DMS153 (cell line): ENCODE results near the gene DENND5B.
"Not testable (repeated sequence)": the region's sequence is repeated elsewhere in the genome, so short reads cannot be mapped to it uniquely, and the experiment has no call there.

Experiments used
- DNase-seq: peaks from one replicate; lab custom pipeline; 2025; lab: John Stamatoyannopoulos, UW

DENND5B gene

GRCh38 chr12:31506515-31507306 is 84.2 kb downstream of the DENND5B start:
- no peak for DNase-seq

- no peak for DNase-seq
Measured at GRCh38 chr12:31504625-31505222, 86.2 kb downstream of the DENND5B start.

- not testable (repeated sequence) for DNase-seq
Measured at GRCh38 chr12:31501014-31501413, 89.9 kb downstream of the DENND5B start.

GRCh38 chr12:31499567-31499966 is 91.4 kb downstream of the DENND5B start:
- DNase-seq, result no peak

GRCh38 chr12:31498424-31498823 is 92.5 kb downstream of the DENND5B start:
- DNase-seq, result no peak

- no peak for DNase-seq
Measured at GRCh38 chr12:31496257-31496656, 94.7 kb downstream of the DENND5B start.

GRCh38 chr12:31494455-31494854 is 96.5 kb downstream of the DENND5B start:
- no peak for DNase-seq

- no peak for DNase-seq
Measured at GRCh38 chr12:31492599-31493196, 98.2 kb downstream of the DENND5B start.

- no peak for DNase-seq
Measured at GRCh38 chr12:31491841-31492598, 98.9 kb downstream of the DENND5B start.

GRCh38 chr12:31491241-31491794 is 99.6 kb downstream of the DENND5B start:
- DNase-seq, result no peak

GRCh38 chr12:31488737-31489338 is 102.1 kb downstream of the DENND5B start:
- DNase-seq, result no peak

- no peak for DNase-seq
Measured at GRCh38 chr12:31485571-31485970, 105.4 kb downstream of the DENND5B start.

GRCh38 chr12:31482816-31483215 is 108.1 kb downstream of the DENND5B start:
- DNase-seq, result no peak

- DNase-seq, result no peak
Measured at GRCh38 chr12:31481415-31481814, 109.5 kb downstream of the DENND5B start.

GRCh38 chr12:31479516-31480210 is 111.3 kb downstream of the DENND5B start:
- no peak for DNase-seq

GRCh38 chr12:31478898-31479297 is 112.0 kb downstream of the DENND5B start:
- DNase-seq, result no peak

GRCh38 chr12:31478425-31478824 is 112.5 kb downstream of the DENND5B start:
- DNase-seq, result no peak

- no peak for DNase-seq
Measured at GRCh38 chr12:31477687-31478086, 113.2 kb downstream of the DENND5B start.

- no peak for DNase-seq
Measured at GRCh38 chr12:31476437-31476836, 114.5 kb downstream of the DENND5B start.

GRCh38 chr12:31475610-31476009 is 115.3 kb downstream of the DENND5B start:
- not testable (repeated sequence) for DNase-seq

GRCh38 chr12:31474751-31475150 is 116.2 kb downstream of the DENND5B start:
- DNase-seq, result no peak
